Measurements from ENCODE around the gene SMIM35. TPM values are rescaled to one million over a fixed set of nuclear protein-coding genes. Genes with fewer than 3 reads are reported as not detected.

Gene SMIM35
- total and polyA plus RNA-seq, 4 donors: 0.06 to 0.17 (median 0.11) TPM

DNA sequence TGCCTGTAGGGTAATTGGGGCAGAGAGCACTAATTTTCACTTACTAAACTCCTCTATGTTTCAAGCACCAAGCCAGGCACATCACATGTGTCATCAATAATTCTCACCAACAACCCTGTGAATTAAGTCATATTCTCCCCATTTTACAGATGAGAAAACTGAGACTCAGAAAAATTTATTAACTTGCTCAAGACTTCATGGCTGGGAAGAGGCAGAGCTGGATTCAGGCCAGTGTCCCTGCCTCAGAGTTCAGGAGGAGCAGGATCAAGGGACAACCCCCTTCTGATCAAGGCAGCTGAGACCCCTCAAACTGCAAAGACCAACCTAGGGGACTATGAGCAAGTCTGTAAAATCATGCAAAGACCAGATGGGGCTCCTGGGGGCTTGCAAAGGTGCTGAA lies 2.1 kb downstream of the SMIM35 start:
- Histone ChIP-seq H3K27ac (ENCODE audit: low read depth in 1 of 2, low read length in 1 of 2) (peak overlapping the region in 1 of 2 donors; percentile 23), H3K4me3 (no peak overlapping the region), H3K4me1 (ENCODE audit: control insufficient read depth in 5 of 5, insufficient read depth in 5 of 5, low read length in 5 of 5) (peaks cover 0 to 8% (median 0%) of the 10 kb centered on the region in 5 donors), H3K9me3 (ENCODE audit: control insufficient read depth in 4 of 4, insufficient read depth in 3 of 4, low read length in 3 of 4) (peaks cover 0 to 20% (median 0%) of the 10 kb centered on the region in 4 donors), H3K36me3 (ENCODE audit: control insufficient read depth in 4 of 4, insufficient read depth in 4 of 4, low read length in 4 of 4) (no peaks in the 10 kb centered on the region), H3K27me3 (ENCODE audit: control insufficient read depth in 3 of 3, insufficient read depth in 3 of 3, low read length in 2 of 3) (no peaks in the 10 kb centered on the region), H3K9ac (ENCODE audit: insufficient read depth in 1 of 2, low read length in 2 of 2) (no peak overlapping the region)
- TF ChIP-seq, protein P1, sequence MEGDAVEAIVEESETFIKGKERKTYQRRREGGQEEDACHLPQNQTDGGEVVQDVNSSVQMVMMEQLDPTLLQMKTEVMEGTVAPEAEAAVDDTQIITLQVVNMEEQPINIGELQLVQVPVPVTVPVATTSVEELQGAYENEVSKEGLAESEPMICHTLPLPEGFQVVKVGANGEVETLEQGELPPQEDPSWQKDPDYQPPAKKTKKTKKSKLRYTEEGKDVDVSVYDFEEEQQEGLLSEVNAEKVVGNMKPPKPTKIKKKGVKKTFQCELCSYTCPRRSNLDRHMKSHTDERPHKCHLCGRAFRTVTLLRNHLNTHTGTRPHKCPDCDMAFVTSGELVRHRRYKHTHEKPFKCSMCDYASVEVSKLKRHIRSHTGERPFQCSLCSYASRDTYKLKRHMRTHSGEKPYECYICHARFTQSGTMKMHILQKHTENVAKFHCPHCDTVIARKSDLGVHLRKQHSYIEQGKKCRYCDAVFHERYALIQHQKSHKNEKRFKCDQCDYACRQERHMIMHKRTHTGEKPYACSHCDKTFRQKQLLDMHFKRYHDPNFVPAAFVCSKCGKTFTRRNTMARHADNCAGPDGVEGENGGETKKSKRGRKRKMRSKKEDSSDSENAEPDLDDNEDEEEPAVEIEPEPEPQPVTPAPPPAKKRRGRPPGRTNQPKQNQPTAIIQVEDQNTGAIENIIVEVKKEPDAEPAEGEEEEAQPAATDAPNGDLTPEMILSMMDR (IDR thresholded peaks at IDR 0.05; ENCODE audit: control extremely low read depth, extremely low read depth): no peak
- ATAC-seq (ENCODE audit: insufficient read depth, low FRiP score) (no peak), DNase-seq (no peak)

- Histone ChIP-seq H3K27me3 (ENCODE audit: control insufficient read depth in 3 of 3, insufficient read depth in 3 of 3, low read length in 2 of 3) (no peaks in the 10 kb centered on the region), H3K36me3 (ENCODE audit: control insufficient read depth in 4 of 4, insufficient read depth in 4 of 4, low read length in 4 of 4) (no peaks in the 10 kb centered on the region), H3K9ac (ENCODE audit: insufficient read depth in 1 of 2, low read length in 2 of 2) (no peak overlapping the region), H3K4me3 (no peak overlapping the region), H3K27ac (ENCODE audit: low read depth in 1 of 2, low read length in 1 of 2) (peak overlapping the region in 1 of 2 donors; percentile 38), H3K4me1 (ENCODE audit: control insufficient read depth in 5 of 5, insufficient read depth in 5 of 5, low read length in 5 of 5) (peaks cover 0 to 8% (median 0%) of the 10 kb centered on the region in 5 donors), H3K9me3 (ENCODE audit: control insufficient read depth in 4 of 4, insufficient read depth in 3 of 4, low read length in 3 of 4) (peaks cover 0 to 20% (median 0%) of the 10 kb centered on the region in 4 donors)
- WGBS, 2 donors: 10 to 19% methylated on average over 4 of the region's 4 CpGs
- TF ChIP-seq, protein P1 (IDR thresholded peaks at IDR 0.05; ENCODE audit: control extremely low read depth, extremely low read depth): no peak
- peak in 2 of 3 donors; percentile 22 to 69 for DNase-seq
- ATAC-seq (ENCODE audit: insufficient read depth, low FRiP score): peak; percentile 37
Measured at GRCh38 chr11:118084247-118084646, 2.5 kb downstream of the SMIM35 start.

DNA sequence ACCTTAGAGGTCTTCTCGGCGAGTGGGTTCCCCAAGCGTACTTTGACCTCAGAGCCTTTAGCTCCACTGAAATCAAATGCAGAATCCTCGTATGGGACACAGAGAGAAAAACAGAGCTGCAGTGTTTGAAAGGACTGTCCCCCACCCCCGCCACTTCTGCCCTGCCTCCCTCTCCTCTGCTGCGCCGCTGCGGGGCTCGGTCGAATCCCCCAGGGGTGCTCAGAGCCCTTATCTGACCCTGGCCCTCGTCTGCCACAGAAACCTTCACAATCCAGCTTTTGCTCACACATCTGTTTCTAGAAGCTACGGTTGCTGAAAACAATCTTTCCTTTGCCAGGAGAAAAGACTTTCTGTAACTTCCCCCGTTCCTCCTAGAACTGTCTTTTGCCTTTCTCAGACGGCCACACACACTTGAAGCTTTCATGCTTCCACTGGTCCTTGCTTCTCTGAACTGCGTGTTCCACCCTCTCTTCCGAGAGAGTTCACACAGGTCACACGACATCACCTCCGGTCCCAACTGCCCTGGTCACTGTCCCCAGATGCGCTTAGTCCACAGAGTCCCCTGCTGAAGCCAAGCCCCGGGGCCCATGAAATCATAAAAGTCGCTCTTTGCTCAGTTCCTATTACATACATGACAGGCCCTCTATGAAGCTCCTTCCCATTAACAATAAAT lies 3.7 kb downstream of the SMIM35 start:
- ATAC-seq (ENCODE audit: insufficient read depth, low FRiP score) (no peak), DNase-seq (no peak)
- H3K27me3 ChIP-seq (ENCODE audit: control insufficient read depth in 3 of 3, insufficient read depth in 3 of 3, low read length in 2 of 3): no peaks in the 10 kb centered on the region
- peaks cover 0 to 8% (median 0%) of the 10 kb centered on the region in 5 donors for H3K4me1 ChIP-seq (ENCODE audit: control insufficient read depth in 5 of 5, insufficient read depth in 5 of 5, low read length in 5 of 5)
- no peak overlapping the region for H3K27ac ChIP-seq (ENCODE audit: low read depth in 1 of 2, low read length in 1 of 2)
- WGBS, 2 donors: 71 to 76% methylated on average over 21 of the region's 21 CpGs
- peaks cover 0 to 15% (median 0%) of the 10 kb centered on the region in 4 donors for H3K9me3 ChIP-seq (ENCODE audit: control insufficient read depth in 4 of 4, insufficient read depth in 3 of 4, low read length in 3 of 4)
- TF ChIP-seq, protein P1 (IDR thresholded peaks at IDR 0.05; ENCODE audit: control extremely low read depth, extremely low read depth): no peak
- no peak overlapping the region for H3K4me3 ChIP-seq
- H3K36me3 ChIP-seq (ENCODE audit: control insufficient read depth in 4 of 4, insufficient read depth in 4 of 4, low read length in 4 of 4): no peaks in the 10 kb centered on the region
- H3K9ac ChIP-seq (ENCODE audit: insufficient read depth in 1 of 2, low read length in 2 of 2): no peak overlapping the region

Measured in lung (tissue), 12 donors.